ENCODE measurements around the gene TMEFF2.

GRCh38 chr2:192215096-192215877 is 20.6 kb upstream of the TMEFF2 start:
- TF ChIP-seq POLR2A (IDR thresholded peaks at IDR 0.05; ENCODE audit: low read depth, low read length), result no peak
- no peak for TF ChIP-seq POLR2AphosphoS5 (IDR thresholded peaks at IDR 0.05; ENCODE audit: low read depth, low read length)
- no peak for TF ChIP-seq PAX5 (IDR thresholded peaks at IDR 0.05; ENCODE audit: insufficient read depth, low read length, severe bottlenecking)

Data from GM12891 (cell line).